GM18520 (cell line): ENCODE results near the gene TNFRSF25.

Experiments used
- ATAC-seq: cut with Tn5 transposase; IDR thresholded peaks from one replicate; pipeline ENCODE4 v1.9.1; 2021; ENCODE audit not compliant: unreplicated experiment

TNFRSF25 gene

GRCh38 chr1:6466023-6466422 lies at the start of gene TNFRSF25:
Gene TNFRSF25, minus strand, starts transcription at chr1:6466173. Its CDS starts 66 bp downstream, at chr1:6466107.
- ATAC-seq = no peak

- no peak for ATAC-seq
Measured at GRCh38 chr1:6515771-6516170, 49.8 kb upstream of the TNFRSF25 start.

- no peak for ATAC-seq
Measured at GRCh38 chr1:6513320-6513801, 47.4 kb upstream of the TNFRSF25 start.

- ATAC-seq = no peak
Measured at GRCh38 chr1:6512908-6513280, 46.9 kb upstream of the TNFRSF25 start.

- no peak for ATAC-seq
Measured at GRCh38 chr1:6512245-6512907, 46.4 kb upstream of the TNFRSF25 start.

GRCh38 chr1:6511561-6512244 lies 45.7 kb upstream of the TNFRSF25 start:
- ATAC-seq = no peak

- no peak for ATAC-seq
Measured at GRCh38 chr1:6511056-6511455, 45.1 kb upstream of the TNFRSF25 start.

- ATAC-seq = no peak
Measured at GRCh38 chr1:6510493-6510892, 44.5 kb upstream of the TNFRSF25 start.

GRCh38 chr1:6509919-6510291 lies 43.9 kb upstream of the TNFRSF25 start:
- ATAC-seq = no peak

- no peak for ATAC-seq
Measured at GRCh38 chr1:6509220-6509918, 43.4 kb upstream of the TNFRSF25 start.

- no peak for ATAC-seq
Measured at GRCh38 chr1:6508816-6509189, 42.8 kb upstream of the TNFRSF25 start.

- ATAC-seq = no peak
Measured at GRCh38 chr1:6508154-6508815, 42.3 kb upstream of the TNFRSF25 start.

- no peak for ATAC-seq
Measured at GRCh38 chr1:6507461-6507911, 41.5 kb upstream of the TNFRSF25 start.

- no peak for ATAC-seq
Measured at GRCh38 chr1:6507037-6507428, 41.1 kb upstream of the TNFRSF25 start.

GRCh38 chr1:6506210-6507036 lies 40.5 kb upstream of the TNFRSF25 start:
- ATAC-seq = no peak

- ATAC-seq = no peak
Measured at GRCh38 chr1:6505367-6506209, 39.6 kb upstream of the TNFRSF25 start.

- ATAC-seq = no peak
Measured at GRCh38 chr1:6504887-6505286, 38.9 kb upstream of the TNFRSF25 start.

GRCh38 chr1:6503884-6504602 lies 38.1 kb upstream of the TNFRSF25 start:
- ATAC-seq = no peak
